ENCODE measurements around the gene PRR23B.

The PRR23B gene

GRCh38 chr3:138974462-138974861, 46.3 kb downstream of the PRR23B start:
- DNase-seq (ENCODE audit: low spot score): no peak

- no peak for DNase-seq (ENCODE audit: low spot score)
Observed at GRCh38 chr3:138972941-138973340, 47.8 kb downstream of the PRR23B start.

GRCh38 chr3:138971766-138972320, 48.9 kb downstream of the PRR23B start:
- no peak for DNase-seq (ENCODE audit: low spot score)

Data from COLO829 (cell line).